NB4 (cell line): ENCODE measurements around the gene AGBL4.

ENCODE experiments used
- POLR2A ChIP-seq: IDR thresholded peaks from 2 replicates; pipeline ENCODE4 v1.6.1; 2011; ENCODE audit warnings: mild to moderate bottlenecking; ENCODE audit not compliant: insufficient read length; ENCODE audit errors: extremely low read depth
- TF ChIP-seq, protein P1 (sequence below): IDR thresholded peaks from one replicate; pipeline ENCODE4 v1.5.1; 2012; ENCODE audit warnings: low read depth, low read length

DNA sequence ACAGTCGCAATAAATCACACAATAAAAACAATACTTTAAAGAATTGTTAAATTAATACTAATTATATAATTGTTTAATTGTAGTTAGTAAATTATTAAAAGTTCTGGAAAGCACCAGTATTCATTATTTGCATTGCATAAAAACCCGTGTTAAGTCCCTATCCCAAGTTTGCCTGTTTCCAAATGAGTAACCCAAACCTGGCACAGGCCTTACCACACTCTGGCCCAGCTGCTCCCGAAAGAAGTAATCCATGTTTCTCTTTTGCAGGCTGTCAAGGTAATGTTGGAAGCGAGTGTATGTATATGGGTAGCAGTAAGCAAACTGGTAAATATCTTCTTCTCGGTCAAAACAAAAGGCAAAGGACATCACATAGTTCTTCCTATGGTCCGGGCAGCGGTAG is 978.4 kb downstream of the AGBL4 start:
- TF ChIP-seq, protein P1, sequence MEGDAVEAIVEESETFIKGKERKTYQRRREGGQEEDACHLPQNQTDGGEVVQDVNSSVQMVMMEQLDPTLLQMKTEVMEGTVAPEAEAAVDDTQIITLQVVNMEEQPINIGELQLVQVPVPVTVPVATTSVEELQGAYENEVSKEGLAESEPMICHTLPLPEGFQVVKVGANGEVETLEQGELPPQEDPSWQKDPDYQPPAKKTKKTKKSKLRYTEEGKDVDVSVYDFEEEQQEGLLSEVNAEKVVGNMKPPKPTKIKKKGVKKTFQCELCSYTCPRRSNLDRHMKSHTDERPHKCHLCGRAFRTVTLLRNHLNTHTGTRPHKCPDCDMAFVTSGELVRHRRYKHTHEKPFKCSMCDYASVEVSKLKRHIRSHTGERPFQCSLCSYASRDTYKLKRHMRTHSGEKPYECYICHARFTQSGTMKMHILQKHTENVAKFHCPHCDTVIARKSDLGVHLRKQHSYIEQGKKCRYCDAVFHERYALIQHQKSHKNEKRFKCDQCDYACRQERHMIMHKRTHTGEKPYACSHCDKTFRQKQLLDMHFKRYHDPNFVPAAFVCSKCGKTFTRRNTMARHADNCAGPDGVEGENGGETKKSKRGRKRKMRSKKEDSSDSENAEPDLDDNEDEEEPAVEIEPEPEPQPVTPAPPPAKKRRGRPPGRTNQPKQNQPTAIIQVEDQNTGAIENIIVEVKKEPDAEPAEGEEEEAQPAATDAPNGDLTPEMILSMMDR = no peak
- no peak for TF ChIP-seq POLR2A
